B cell (primary cell): ENCODE measurements around the gene AEBP1. TPM values are rescaled to one million over a fixed set of nuclear protein-coding genes. Genes with fewer than 3 reads are reported as not detected.
A peak's percentile ranks its signal among the peaks of the same experiment; 100 is the strongest.

Experiments
- ATAC-seq: fragments of 200-7000 bp; cut with Tn5 transposase; one replicate; pipeline ENCODE4 v1.10.0; 2021; ENCODE audit warnings: low read depth, mild to moderate bottlenecking, moderate number of reproducible peaks, moderate library complexity
- CTCF ChIA-PET: fragments of 350-600 bp; sonication (Branson Sonifier 250); formaldehyde crosslinking; loops from one replicate; lab custom pipeline; 2021; ENCODE audit warnings: antibody characterized with exemption, inconsistent platforms; lab: Charles Lee
- POLR2A ChIA-PET: fragments of 350-600 bp; sonication (Branson Sonifier 250); formaldehyde crosslinking; loops from one replicate; lab custom pipeline; 2021; ENCODE audit warnings: antibody characterized with exemption; lab: Charles Lee
- DNase-seq: peaks from one replicate; pipeline ENCODE4 v3.0.0; 2013
- H2AFZ ChIP-seq: 2 replicates; pipeline ENCODE4 v1.6.1; 2012; ENCODE audit warnings: mild to moderate bottlenecking, low read depth, low read length; ENCODE audit not compliant: insufficient read depth, poor library complexity, severe bottlenecking
- H3K27ac ChIP-seq, 2 donors: 1 replicate in 1 of 2; 2 replicates in 1 of 2; pipeline ENCODE4 v1.5.1; 2012 to 2013; ENCODE audit warnings: low read length in 2 of 2, mild to moderate bottlenecking in 2 of 2, moderate library complexity in 1 of 2
- H3K27me3 ChIP-seq, 4 experiments: fragments of 200-600 bp in 1 of 4; sonication (generic) in 1 of 4; replicated peaks in 1 of 4; 1 replicate in 2 of 4; 2 replicates in 2 of 4; pipeline versions ENCODE4 v1.6.1 to v1.7.0; 2013 to 2016; ENCODE audit warnings: low read length in 3 of 4, mild to moderate bottlenecking in 2 of 4, mixed read lengths in 1 of 4, moderate library complexity in 1 of 4; ENCODE audit not compliant: insufficient read depth in 4 of 4, control insufficient read depth in 3 of 4; ENCODE audit errors: control extremely low read depth in 1 of 4
- H3K36me3 ChIP-seq, 2 experiments: replicated peaks in 1 of 2; 1 replicate in 1 of 2; 2 replicates in 1 of 2; pipeline versions ENCODE4 v1.6.1 to v1.7.1; 2013; ENCODE audit warnings: low read length in 1 of 2; ENCODE audit not compliant: insufficient read depth in 2 of 2, control insufficient read depth in 1 of 2; ENCODE audit errors: control extremely low read depth in 1 of 2, extremely low read depth in 1 of 2
- H3K4me1 ChIP-seq, 2 donors: fragments of 200-600 bp in 1 of 2; sonication (generic) in 1 of 2; 1 replicate in 1 of 2; 2 replicates in 1 of 2; pipeline versions ENCODE4 v1.5.1 to v1.6.1; 2013 to 2017; ENCODE audit warnings: low read length in 2 of 2; ENCODE audit not compliant: control insufficient read depth in 2 of 2, insufficient read depth in 2 of 2
- H3K4me2 ChIP-seq: replicated peaks from 2 replicates; pipeline ENCODE3; 2012; ENCODE audit warnings: mild to moderate bottlenecking, low read depth, low read length; ENCODE audit not compliant: poor library complexity, severe bottlenecking
- H3K4me3 ChIP-seq, 5 experiments: fragments of 200-600 bp in 1 of 5; sonication (generic) in 1 of 5; 1 replicate in 3 of 5; 2 replicates in 2 of 5; pipeline versions ENCODE4 v1.5.1 to v1.7.0; 2011 to 2016; ENCODE audit warnings: low read length in 4 of 5, mild to moderate bottlenecking in 4 of 5, low read depth in 2 of 5, control low read depth in 1 of 5, moderate library complexity in 1 of 5; ENCODE audit not compliant: insufficient read depth in 1 of 5; ENCODE audit errors: control extremely low read depth in 1 of 5, extremely low read depth in 1 of 5
- H3K79me2 ChIP-seq: fragments of 200-600 bp; sonication (generic); one replicate; pipeline ENCODE4 v1.6.0; 2016; ENCODE audit warnings: low read length; ENCODE audit not compliant: control insufficient read depth, insufficient read depth
- H3K9ac ChIP-seq: fragments of 200-600 bp; sonication (generic); 2 replicates; pipeline ENCODE4 v1.6.1; 2017; ENCODE audit warnings: mild to moderate bottlenecking, low read length, moderate library complexity
- H3K9me3 ChIP-seq, 3 donors: one replicate each; pipeline versions ENCODE4 v1.6.1 to v1.7.1; 2013; ENCODE audit warnings: low read length in 2 of 3; ENCODE audit not compliant: control insufficient read depth in 2 of 3, insufficient read depth in 1 of 3; ENCODE audit errors: control extremely low read depth in 1 of 3
- H4K20me1 ChIP-seq: 2 replicates; pipeline ENCODE4 v1.6.0; 2012; ENCODE audit warnings: mild to moderate bottlenecking, low read length; ENCODE audit not compliant: insufficient read depth, control insufficient read depth, poor library complexity, severe bottlenecking
- H3K27ac Mint-ChIP-seq: one replicate; pipeline ENCODE4 v1.8.0; 2021; ENCODE audit warnings: mixed read lengths
- H3K27me3 Mint-ChIP-seq: one replicate; pipeline ENCODE4 v1.8.0; 2021; ENCODE audit warnings: mixed read lengths
- H3K4me1 Mint-ChIP-seq: one replicate; pipeline ENCODE4 v1.8.0; 2021; ENCODE audit warnings: mixed read lengths
- H3K4me3 Mint-ChIP-seq: one replicate; pipeline ENCODE4 v1.8.0; 2021; ENCODE audit warnings: mixed read lengths
- H3K9me3 Mint-ChIP-seq: one replicate; pipeline ENCODE4 v1.8.0; 2022; ENCODE audit warnings: mixed read lengths; ENCODE audit not compliant: insufficient read depth
- CTCF ChIP-seq: fragments of 200-600 bp; IDR thresholded peaks from one replicate; pipeline ENCODE4 v1.8.0; 2022; ENCODE audit warnings: antibody characterized with exemption, mild to moderate bottlenecking
- EZH2 ChIP-seq: IDR thresholded peaks from 2 replicates; pipeline ENCODE4 v1.6.1; 2012; ENCODE audit warnings: borderline replicate concordance, low read depth, mild to moderate bottlenecking, moderate library complexity, low read length; ENCODE audit not compliant: insufficient read depth, poor library complexity, severe bottlenecking
- WGBS: methylation state at CpG from one replicate; pipeline ENCODE4 v1.1.5; 2013; ENCODE audit warnings: missing lambda C conversion rate; ENCODE audit not compliant: insufficient coverage; 5-methylcytosine and 5-hydroxymethylcytosine counted together
- intact Hi-C: fragments of 100-400 bp; cut with micrococcal nuclease; formaldehyde crosslinking; loops from one replicate; pipeline ENCODE4 v1.10.0; 2022
- polyA plus RNA-seq: library from polyadenylated mRNA; depleted of rRNA; stranded (reverse); fragments of >200 nt; gene quantifications from 2 replicates; pipeline ENCODE4 v1.2.3, GENCODE V29; 2012
- total RNA-seq, 2 donors: library from RNA; stranded (reverse); fragments of 120-200 nt in 1 of 2; gene quantifications; 1 replicate in 1 of 2; 2 replicates in 1 of 2; pipeline versions ENCODE4 v1.2.3 to v1.2.4, GENCODE V29; 2013 to 2022

Gene AEBP1
- total and polyA plus RNA-seq, 2 donors (not counting 1 experiment from before 2014, with no cell fraction given) = 20.2 to 36.7 TPM

GRCh38 chr7:44063547-44063893 lies 40.6 kb upstream of the AEBP1 start:
- ChIA-PET POLR2A (no interaction called here), CTCF (no interaction called here)
- Histone ChIP-seq H3K9ac (no peak overlapping the region), H3K27ac (peak overlapping the region in 1 of 2 donors; percentile 62), H3K79me2 (peaks cover 38% of the 10 kb centered on the region), H2AFZ (no peak overlapping the region), H3K4me3 (no peak overlapping the region), H3K4me2 (no peak overlapping the region), H4K20me1 (peaks cover 24% of the 10 kb centered on the region), H3K9me3 (peaks cover 0 to 4% (median 0%) of the 10 kb centered on the region in 3 donors), H3K36me3 (peaks cover 0 to 42% of the 10 kb centered on the region in 2 experiments), H3K27me3 (no peaks in the 10 kb centered on the region), H3K4me1 (peaks cover 63 to 92% of the 10 kb centered on the region in 2 donors)
- Mint-ChIP-seq H3K4me3 (no peak overlapping the region), H3K27ac (peak overlapping the region; percentile 26), H3K9me3 (no peaks in the 10 kb centered on the region), H3K4me1 (peaks cover 75% of the 10 kb centered on the region), H3K27me3 (no peaks in the 10 kb centered on the region)
- ATAC-seq = no peak
- intact Hi-C loops = no loop called here
- TF ChIP-seq EZH2 = no peak
- no peak for TF ChIP-seq CTCF
- 89% methylated on average over 2 of the region's 10 CpGs for WGBS
- no peak for DNase-seq

GRCh38 chr7:44063894-44064651 lies 40.1 kb upstream of the AEBP1 start:
- Mint-ChIP-seq H3K4me3 (no peak overlapping the region), H3K9me3 (no peaks in the 10 kb centered on the region), H3K4me1 (peaks cover 73% of the 10 kb centered on the region), H3K27ac (peak overlapping the region; percentile 53), H3K27me3 (no peaks in the 10 kb centered on the region)
- Histone ChIP-seq H2AFZ (no peak overlapping the region), H3K36me3 (peaks cover 0 to 36% of the 10 kb centered on the region in 2 experiments), H3K9ac (no peak overlapping the region), H3K4me3 (no peak overlapping the region), H3K9me3 (peaks cover 0 to under 1% (median 0%) of the 10 kb centered on the region in 3 donors), H3K27me3 (no peaks in the 10 kb centered on the region), H3K79me2 (peaks cover 38% of the 10 kb centered on the region), H3K4me1 (peaks cover 57 to 86% of the 10 kb centered on the region in 2 donors), H3K27ac (peak overlapping the region in 1 of 2 donors; percentile 62), H4K20me1 (peaks cover 26% of the 10 kb centered on the region), H3K4me2 (no peak overlapping the region)
- DNase-seq (no peak), ATAC-seq (no peak)
- CTCF ChIA-PET = interaction anchor here (0.6 to 1.6 kb wide), 4 partner anchors 11 to 137 kb away, joined by 3 read pairs; partner anchors contain the start of gene YKT6
- intact Hi-C loops = no loop called here
- TF ChIP-seq CTCF (no peak), EZH2 (no peak)
- WGBS = 77% methylated on average over 15 of the region's 16 CpGs
- POLR2A ChIA-PET = interaction anchor here (0.7 kb wide), 1 partner anchor 17 kb away, joined by 3 read pairs; no protein-coding TSS in a partner anchor
